NB4 (cell line): ENCODE measurements around the gene MINAR1.

Source experiments
- CTCF ChIP-seq: IDR thresholded peaks from one replicate; pipeline ENCODE4 v1.5.1; 2012; ENCODE audit warnings: low read depth, low read length
- MYC ChIP-seq: IDR thresholded peaks from 2 replicates; pipeline ENCODE4 v1.6.1; 2011; ENCODE audit warnings: low read depth, low read length
- POLR2A ChIP-seq: IDR thresholded peaks from 2 replicates; pipeline ENCODE4 v1.6.1; 2011; ENCODE audit warnings: mild to moderate bottlenecking; ENCODE audit not compliant: insufficient read length; ENCODE audit errors: extremely low read depth

- TF ChIP-seq POLR2A (no peak), CTCF (no peak), MYC (no peak)
Measured at GRCh38 chr15:79455361-79455760, 23.2 kb downstream of the MINAR1 start.
